Heart left ventricle (tissue), 13 donors: ENCODE measurements around the gene AOC2.

Source experiments
- POLR2A ChIP-seq, 2 donors: fragments of 450-650 bp; IDR thresholded peaks; one replicate each; pipeline ENCODE4 v1.6.1; 2017; ENCODE audit warnings: antibody characterized with exemption in 2 of 2, mild to moderate bottlenecking in 2 of 2, moderate library complexity in 2 of 2
- TF ChIP-seq, protein P1 (sequence below), 12 donors: fragments of 200-600 bp; sonication (generic) in 4 of 12; IDR thresholded peaks; one replicate each; pipeline versions ENCODE4 v1.5.0 to v1.8.0; 2018 to 2022; ENCODE audit warnings: antibody characterized with exemption in 12 of 12, mild to moderate bottlenecking in 5 of 12
- donor health status: ischemic (EF 13 %, LVEDD 7.1; RV severe dilation, severe dysfunction).
- donor health status: DM: no; HTN: yes; CAD: no.
- donor health status: DM: no; HTN: no; CAD: no.
- donor health status: ischemic (EF 25% LVEDD 6.9; RV normal size, moderate dysfunction).
- donor health status: ischemic (EF 25% LVEDD 5.7; RV mildly dilated, moderate dysfunction).
- donor health status: ischemic (EF 35%, LVEDD 5.7; RV mildly dilated, moderate dysfunction).
- donor health status: nonischemic (EF 11% LVEDD 7.7; RV severe dilation, severe dysfunction).
- donor health status: DM: yes; HTN: yes; CAD: no.
- donor health status: PGD.
- donor health status: ischemic (EF 29% LVEDD 5.4; RV normal size, mild dysfunction).
- donor health status: nonischemic (EF 23%, LVEDD 6.1; RV moderate dilation, normal function).

GRCh38 chr17:42814633-42815399, 29.6 kb upstream of the AOC2 start:
- TF ChIP-seq, protein P1, sequence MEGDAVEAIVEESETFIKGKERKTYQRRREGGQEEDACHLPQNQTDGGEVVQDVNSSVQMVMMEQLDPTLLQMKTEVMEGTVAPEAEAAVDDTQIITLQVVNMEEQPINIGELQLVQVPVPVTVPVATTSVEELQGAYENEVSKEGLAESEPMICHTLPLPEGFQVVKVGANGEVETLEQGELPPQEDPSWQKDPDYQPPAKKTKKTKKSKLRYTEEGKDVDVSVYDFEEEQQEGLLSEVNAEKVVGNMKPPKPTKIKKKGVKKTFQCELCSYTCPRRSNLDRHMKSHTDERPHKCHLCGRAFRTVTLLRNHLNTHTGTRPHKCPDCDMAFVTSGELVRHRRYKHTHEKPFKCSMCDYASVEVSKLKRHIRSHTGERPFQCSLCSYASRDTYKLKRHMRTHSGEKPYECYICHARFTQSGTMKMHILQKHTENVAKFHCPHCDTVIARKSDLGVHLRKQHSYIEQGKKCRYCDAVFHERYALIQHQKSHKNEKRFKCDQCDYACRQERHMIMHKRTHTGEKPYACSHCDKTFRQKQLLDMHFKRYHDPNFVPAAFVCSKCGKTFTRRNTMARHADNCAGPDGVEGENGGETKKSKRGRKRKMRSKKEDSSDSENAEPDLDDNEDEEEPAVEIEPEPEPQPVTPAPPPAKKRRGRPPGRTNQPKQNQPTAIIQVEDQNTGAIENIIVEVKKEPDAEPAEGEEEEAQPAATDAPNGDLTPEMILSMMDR (IDR thresholded peaks at IDR 0.05): no peak
- no peak for TF ChIP-seq POLR2A (IDR thresholded peaks at IDR 0.05)
